Lung (tissue), 12 donors: ENCODE measurements around the gene NUCB1. TPM values are rescaled to one million over a fixed set of nuclear protein-coding genes. Genes with fewer than 3 reads are reported as not detected.
"Not testable (repeated sequence)": the region's sequence is repeated elsewhere in the genome, so short reads cannot be mapped to it uniquely, and the experiment has no call there.

Source experiments
- ATAC-seq: fragments of 200-7000 bp; cut with Tn5 transposase; one replicate; pipeline ENCODE4 v1.9.1; 2020; ENCODE audit warnings: moderate number of reproducible peaks; ENCODE audit not compliant: insufficient read depth, low FRiP score
- DNase-seq, 3 donors: peaks; one replicate each; pipeline ENCODE4 v3.0.0-alpha.2; 2013 to 2017
- H3K27ac ChIP-seq, 2 donors: one replicate each; pipeline ENCODE4 v1.5.1; 2013; ENCODE audit warnings: mild to moderate bottlenecking in 2 of 2, moderate library complexity in 2 of 2, control low read depth in 1 of 2, inconsistent platforms in 1 of 2, low read depth in 1 of 2, low read length in 1 of 2
- H3K27me3 ChIP-seq, 3 donors: one replicate each; pipeline ENCODE4 v1.5.1; 2013; ENCODE audit warnings: low read length in 2 of 3; ENCODE audit not compliant: control insufficient read depth in 3 of 3, insufficient read depth in 3 of 3
- H3K36me3 ChIP-seq, 4 donors: one replicate each; pipeline ENCODE4 v1.5.1; 2013; ENCODE audit warnings: low read length in 4 of 4, mild to moderate bottlenecking in 1 of 4, moderate library complexity in 1 of 4; ENCODE audit not compliant: control insufficient read depth in 4 of 4, insufficient read depth in 4 of 4
- H3K4me1 ChIP-seq, 5 donors: one replicate each; pipeline ENCODE4 v1.5.1; 2013; ENCODE audit warnings: low read length in 5 of 5, mild to moderate bottlenecking in 2 of 5, moderate library complexity in 1 of 5; ENCODE audit not compliant: control insufficient read depth in 5 of 5, insufficient read depth in 5 of 5
- H3K4me3 ChIP-seq: one replicate; pipeline ENCODE4 v1.5.1; 2013; ENCODE audit warnings: mild to moderate bottlenecking, control low read depth, moderate library complexity
- H3K9ac ChIP-seq, 2 donors: one replicate each; pipeline ENCODE4 v1.5.1; 2013; ENCODE audit warnings: low read length in 2 of 2, control low read depth in 1 of 2; ENCODE audit not compliant: insufficient read depth in 1 of 2
- H3K9me3 ChIP-seq, 4 donors: one replicate each; pipeline ENCODE4 v1.5.1; 2013; ENCODE audit warnings: low read length in 3 of 4, mild to moderate bottlenecking in 1 of 4, moderate library complexity in 1 of 4; ENCODE audit not compliant: control insufficient read depth in 4 of 4, insufficient read depth in 3 of 4
- WGBS, 2 donors: extraction: QIAGEN DNeasy Blood & Tissue Kit; methylation state at CpG; one replicate each; pipeline ENCODE4 v1.1.7; 2013; 5-methylcytosine and 5-hydroxymethylcytosine counted together
- polyA plus RNA-seq, 2 donors: library from polyadenylated mRNA; stranded (reverse); fragments of 200-250 nt; gene quantifications; one replicate each; pipeline ENCODE4 v1.2.1, GENCODE V29; 2013
- total RNA-seq, 2 donors: library from RNA; depleted of rRNA in 1 of 2; stranded (reverse); fragments of >200 nt in 1 of 2; gene quantifications; one replicate each; pipeline ENCODE4 v1.2.1, GENCODE V29; 2014 to 2021
- TF ChIP-seq, protein P1 (sequence below): IDR thresholded peaks from 2 replicates; pipeline ENCODE4 v1.5.1; 2012; ENCODE audit warnings: mild to moderate bottlenecking; ENCODE audit errors: control extremely low read depth, extremely low read depth
- donor health status: control.
- donor health status: control.
- donor health status: Bipolar disorder and iron deficiency.
- donor health status: healthy.
- donor health status: DM: yes; HTN: yes; CAD: no.

NUCB1 gene
- total and polyA plus RNA-seq, 4 donors, result 214 to 367 (median 354) TPM

DNA sequence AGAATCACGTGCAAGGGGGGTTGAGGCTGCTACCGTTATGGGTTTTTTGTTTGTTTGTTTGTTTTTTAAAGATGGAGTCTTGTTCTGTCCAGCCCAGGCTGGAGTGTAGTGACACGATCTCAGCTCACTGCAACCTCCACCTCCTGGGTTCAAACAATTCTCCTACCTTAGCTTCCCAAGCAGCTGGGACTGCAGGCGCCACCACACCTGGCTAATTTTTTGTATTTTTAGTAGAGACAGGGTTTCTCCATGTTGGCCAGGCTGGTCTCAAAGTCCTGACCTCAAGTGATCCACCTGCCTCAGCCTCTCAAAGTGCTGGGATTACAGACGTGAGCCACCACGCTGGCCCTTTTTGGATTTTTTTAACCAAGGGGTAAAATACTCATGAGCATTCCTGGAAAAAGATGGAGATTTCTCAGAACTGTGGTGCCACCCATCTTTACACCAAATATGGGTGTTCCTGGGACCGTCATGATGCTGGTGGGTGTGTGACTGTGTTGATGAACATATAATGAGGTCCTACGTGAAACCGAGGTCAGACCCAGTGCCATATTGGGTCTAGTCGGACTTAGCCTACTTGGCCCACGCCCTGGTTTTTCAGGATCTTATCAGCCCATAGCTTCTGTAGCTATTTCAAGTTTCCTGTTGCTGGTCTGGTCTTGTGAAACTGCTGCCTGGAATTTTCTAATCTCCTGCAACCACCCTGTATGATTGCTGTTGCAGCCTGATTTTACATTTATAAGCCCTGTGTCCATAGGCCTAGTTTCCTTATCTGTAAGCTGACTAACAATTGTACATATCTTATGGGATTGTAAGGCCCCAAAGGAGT, 21.7 kb upstream of the NUCB1 start:
- ATAC-seq (peak; percentile 4), DNase-seq (peak; percentile 20 to 49 (median 24))

DNA sequence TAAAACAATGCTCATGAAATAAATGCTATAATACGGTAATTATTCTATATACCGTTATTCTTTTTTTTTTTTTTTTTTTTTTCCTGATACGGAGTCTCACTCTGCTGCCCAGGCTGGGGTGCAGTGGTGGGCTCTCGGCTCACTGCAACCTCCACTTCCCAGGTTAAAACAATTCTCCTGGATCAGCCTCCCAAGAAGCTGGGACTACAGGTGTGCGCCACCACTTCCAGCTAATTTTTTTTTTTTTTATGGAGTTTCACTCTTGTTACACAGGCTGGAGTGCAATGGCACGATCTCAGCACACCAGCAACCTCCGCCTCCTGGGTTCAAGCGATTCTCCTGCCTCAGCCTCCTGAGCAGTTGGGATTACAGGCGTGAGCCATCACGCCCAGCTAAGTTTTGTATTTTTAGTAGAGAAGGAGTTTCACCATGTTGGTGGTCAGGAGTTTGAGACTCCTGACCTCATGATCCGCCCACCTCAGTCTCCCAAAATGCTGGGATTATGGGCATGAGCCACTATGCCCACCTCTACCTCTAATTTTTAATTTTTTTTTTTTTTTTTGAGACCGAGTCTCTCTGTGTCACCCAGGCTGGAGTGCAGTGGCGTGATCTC, 21.0 kb upstream of the NUCB1 start:
- TF ChIP-seq, protein P1, sequence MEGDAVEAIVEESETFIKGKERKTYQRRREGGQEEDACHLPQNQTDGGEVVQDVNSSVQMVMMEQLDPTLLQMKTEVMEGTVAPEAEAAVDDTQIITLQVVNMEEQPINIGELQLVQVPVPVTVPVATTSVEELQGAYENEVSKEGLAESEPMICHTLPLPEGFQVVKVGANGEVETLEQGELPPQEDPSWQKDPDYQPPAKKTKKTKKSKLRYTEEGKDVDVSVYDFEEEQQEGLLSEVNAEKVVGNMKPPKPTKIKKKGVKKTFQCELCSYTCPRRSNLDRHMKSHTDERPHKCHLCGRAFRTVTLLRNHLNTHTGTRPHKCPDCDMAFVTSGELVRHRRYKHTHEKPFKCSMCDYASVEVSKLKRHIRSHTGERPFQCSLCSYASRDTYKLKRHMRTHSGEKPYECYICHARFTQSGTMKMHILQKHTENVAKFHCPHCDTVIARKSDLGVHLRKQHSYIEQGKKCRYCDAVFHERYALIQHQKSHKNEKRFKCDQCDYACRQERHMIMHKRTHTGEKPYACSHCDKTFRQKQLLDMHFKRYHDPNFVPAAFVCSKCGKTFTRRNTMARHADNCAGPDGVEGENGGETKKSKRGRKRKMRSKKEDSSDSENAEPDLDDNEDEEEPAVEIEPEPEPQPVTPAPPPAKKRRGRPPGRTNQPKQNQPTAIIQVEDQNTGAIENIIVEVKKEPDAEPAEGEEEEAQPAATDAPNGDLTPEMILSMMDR, result no peak
- DNase-seq, result no peak
- peaks cover 3 to 30% (median 20%) of the 10 kb centered on the region in 4 donors for H3K36me3 ChIP-seq
- no peaks in the 10 kb centered on the region for H3K27me3 ChIP-seq
- ATAC-seq, result no peak
- H3K9me3 ChIP-seq, result no peaks in the 10 kb centered on the region
- no peak overlapping the region for H3K4me3 ChIP-seq
- no peak overlapping the region for H3K9ac ChIP-seq
- peaks cover 3 to 19% (median 9%) of the 10 kb centered on the region in 5 donors for H3K4me1 ChIP-seq
- H3K27ac ChIP-seq, result peak overlapping the region in 1 of 2 donors; percentile 25
- 90 to 92% methylated on average over 13 of the region's 13 CpGs for whole genome bisulfite sequencing, 2 donors

More for the DNA sequence above, 21.7 kb upstream of the NUCB1 start:
- Histone ChIP-seq H3K36me3 (peaks cover 7 to 35% (median 27%) of the 10 kb centered on the region in 4 donors), H3K9me3 (no peaks in the 10 kb centered on the region), H3K9ac (no peak overlapping the region), H3K4me3 (no peak overlapping the region), H3K27me3 (no peaks in the 10 kb centered on the region), H3K4me1 (peaks cover 3 to 26% (median 13%) of the 10 kb centered on the region in 5 donors), H3K27ac (peak overlapping the region; percentile 46 to 52)
- TF ChIP-seq, protein P1, result no peak
- WGBS, 2 donors, result 56 to 63% methylated on average over 11 of the region's 11 CpGs

DNA sequence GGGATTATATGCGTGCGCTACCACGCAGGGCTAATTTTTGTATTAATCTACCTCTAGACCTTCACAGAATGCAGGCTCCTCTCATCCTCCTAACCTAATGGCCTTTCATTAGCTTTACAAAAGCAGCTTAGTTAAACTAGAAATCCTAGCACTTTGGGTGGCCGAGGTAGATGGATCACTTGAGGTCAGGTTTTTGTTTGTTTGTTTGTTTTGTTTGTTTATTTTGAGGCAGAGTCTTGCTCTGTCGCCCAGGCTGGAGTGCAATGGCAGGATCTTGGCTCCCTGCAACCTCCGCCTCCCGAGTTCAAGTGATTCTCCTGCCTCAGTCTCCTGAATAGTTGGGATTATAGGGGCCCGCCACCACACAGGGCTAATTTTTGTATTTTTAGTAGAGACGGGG, 20.4 kb upstream of the NUCB1 start:
- peaks cover 3 to 25% (median 15%) of the 10 kb centered on the region in 4 donors for H3K36me3 ChIP-seq
- H3K4me3 ChIP-seq, H3K27ac ChIP-seq, ATAC-seq, H3K9ac ChIP-seq, DNase-seq, H3K27me3 ChIP-seq, H3K9me3 ChIP-seq: not testable (repeated sequence)
- WGBS, 2 donors, result 93 to 96% methylated on average over 9 of the region's 9 CpGs
- peaks cover 2 to 14% (median 9%) of the 10 kb centered on the region in 5 donors for H3K4me1 ChIP-seq
